Kidney (tissue), 14 donors: ENCODE measurements around the gene OR6C65. TPM values are rescaled to one million over a fixed set of nuclear protein-coding genes. Genes with fewer than 3 reads are reported as not detected.

Experiments used
- DNase-seq, 5 donors: peaks; one replicate each; pipeline ENCODE4 v3.0.0-alpha.2; 2013 to 2020
- FAIRE-seq: peaks from 2 replicates; lab custom pipeline; 2012; peaks lifted over from hg19 to GRCh38; lab: Jason Lieb, UNC
- H3K27ac ChIP-seq, 2 donors: one replicate each; pipeline ENCODE4 v1.7.0; 2013; ENCODE audit warnings: low read depth in 2 of 2, low read length in 2 of 2, inconsistent platforms in 1 of 2
- H3K27me3 ChIP-seq: one replicate; pipeline ENCODE4 v1.7.1; 2013; ENCODE audit warnings: low read length, inconsistent platforms; ENCODE audit not compliant: control insufficient read depth, insufficient read depth
- H3K36me3 ChIP-seq, 3 donors: one replicate each; pipeline versions ENCODE4 v1.7.0 to v1.7.1; 2013; ENCODE audit warnings: low read length in 3 of 3, control low read depth in 1 of 3, inconsistent platforms in 1 of 3; ENCODE audit not compliant: insufficient read depth in 3 of 3, control insufficient read depth in 2 of 3
- H3K4me1 ChIP-seq, 3 donors: one replicate each; pipeline versions ENCODE4 v1.7.0 to v1.7.1; 2013; ENCODE audit warnings: low read length in 3 of 3, inconsistent platforms in 1 of 3, low read depth in 1 of 3; ENCODE audit not compliant: control insufficient read depth in 2 of 3, insufficient read depth in 2 of 3
- H3K4me3 ChIP-seq, 3 donors: one replicate each; pipeline versions ENCODE4 v1.7.0 to v1.8.1; 2013; ENCODE audit warnings: low read length in 3 of 3, control low read depth in 1 of 3, inconsistent platforms in 1 of 3
- H3K9ac ChIP-seq, 3 donors: one replicate each; pipeline versions ENCODE4 v1.7.0 to v1.7.1; 2013; ENCODE audit warnings: low read length in 3 of 3, control low read depth in 1 of 3, inconsistent platforms in 1 of 3
- H3K9me3 ChIP-seq, 3 donors: one replicate each; pipeline versions ENCODE4 v1.7.0 to v1.7.1; 2013; ENCODE audit warnings: low read length in 3 of 3, control low read depth in 1 of 3, inconsistent platforms in 1 of 3; ENCODE audit not compliant: control insufficient read depth in 2 of 3, insufficient read depth in 1 of 3
- CTCF ChIP-seq: IDR thresholded peaks from 3 replicates; pipeline ENCODE4 v1.5.1; 2012; ENCODE audit warnings: mild to moderate bottlenecking, moderate library complexity, borderline replicate concordance; ENCODE audit not compliant: insufficient read depth; ENCODE audit errors: extremely low read depth
- intact Hi-C: fragments of 100-400 bp; cut with DNase I; formaldehyde crosslinking; loops from one replicate; pipeline ENCODE4 v1.11.1; 2022
- polyA plus RNA-seq: library from polyadenylated mRNA; stranded (reverse); fragments of 350-450 nt; fragmentation: Illumina TruSeq; extraction: RNeasy Lipid Tissue Mini Kit (QIAGEN cat#74804); gene quantifications from one replicate; pipeline ENCODE4 v1.2.3, GENCODE V29; 2014; ENCODE audit warnings: low read depth, low replicate concordance; ENCODE audit not compliant: insufficient read depth
- total RNA-seq: library from RNA; stranded (reverse); fragmentation: NEBNext Ultra II Directional; extraction: Animal tissue kit (Norgen Biotek cat#: 25700); gene quantifications from one replicate; pipeline ENCODE4 v1.2.1, GENCODE V29; 2021
- donor health status: control.
- donor health status: control.
- donor health status: control.
- donor health status: control.
- donor health status: control.
- donor health status: DM: yes; HTN: yes; CAD: no.
- donor health status: Normal renal cell carcinoma (clear cell type).

OR6C65 gene
- total and polyA plus RNA-seq, 2 donors from 2014 or later, result not detected

- Histone ChIP-seq H3K9me3 (no peaks in the 10 kb centered on the region), H3K9ac (no peak overlapping the region), H3K36me3 (no peaks in the 10 kb centered on the region), H3K4me3 (no peak overlapping the region), H3K4me1 (no peaks in the 10 kb centered on the region), H3K27ac (no peak overlapping the region), H3K27me3 (no peaks in the 10 kb centered on the region)
- DNase-seq, result no peak
- TF ChIP-seq CTCF, result no peak
- no peak for FAIRE-seq
- intact Hi-C loops, result no loop called here
These were observed 27.8 kb upstream of the OR6C65 start for GRCh38 chr12:55372521-55372920.

GRCh38 chr12:55385891-55386290, 14.4 kb upstream of the OR6C65 start:
- H3K27ac ChIP-seq, result no peak overlapping the region
- H3K9ac ChIP-seq, result no peak overlapping the region
- intact Hi-C loops, result no loop called here
- no peak overlapping the region for H3K4me3 ChIP-seq
- H3K4me1 ChIP-seq, result no peaks in the 10 kb centered on the region
- no peak for DNase-seq
- H3K36me3 ChIP-seq, result no peaks in the 10 kb centered on the region
- no peaks in the 10 kb centered on the region for H3K27me3 ChIP-seq
- H3K9me3 ChIP-seq, result no peaks in the 10 kb centered on the region
- FAIRE-seq, result no peak
- TF ChIP-seq CTCF, result no peak

- Histone ChIP-seq H3K4me3 (no peak overlapping the region), H3K27ac (no peak overlapping the region), H3K9me3 (no peaks in the 10 kb centered on the region), H3K9ac (no peak overlapping the region), H3K36me3 (no peaks in the 10 kb centered on the region), H3K4me1 (no peaks in the 10 kb centered on the region), H3K27me3 (no peaks in the 10 kb centered on the region)
- no peak for TF ChIP-seq CTCF
- intact Hi-C loops, result no loop called here
- no peak for FAIRE-seq
- no peak for DNase-seq
These were observed 8.1 kb upstream of the OR6C65 start for GRCh38 chr12:55392032-55392795.
